WTC11 (cell line): Measurements from ENCODE around the gene HHAT. TPM values are rescaled to one million over a fixed set of nuclear protein-coding genes. Genes with fewer than 3 reads are reported as not detected.

Experiments
- ATAC-seq: fragments of 200-7000 bp; cut with Tn5 transposase; 2 replicates; pipeline ENCODE4 v1.10.0; 2021; ENCODE audit warnings: mild to moderate bottlenecking, moderate library complexity
- CTCF ChIA-PET: fragments of 300-600 bp; sonication (Branson Sonifier 250); formaldehyde crosslinking; loops from one replicate; lab custom pipeline; 2021; ENCODE audit warnings: antibody characterized with exemption; lab: Charles Lee
- POLR2A ChIA-PET: fragments of 350-600 bp; sonication (Branson Sonifier 250); formaldehyde crosslinking; loops from one replicate; lab custom pipeline; 2021; ENCODE audit warnings: antibody characterized with exemption; lab: Charles Lee
- DNase-seq: peaks from one replicate; pipeline ENCODE4 v3.0.0; 2021; ENCODE audit warnings: low spot score
- H3K27ac Mint-ChIP-seq: 2 replicates; pipeline ENCODE4 v1.8.0; 2021; ENCODE audit warnings: mixed read lengths
- H3K27me3 Mint-ChIP-seq: 2 replicates; pipeline ENCODE4 v1.8.0; 2021; ENCODE audit warnings: low read depth, mild to moderate bottlenecking, moderate library complexity, mixed read lengths
- H3K36me3 Mint-ChIP-seq: 2 replicates; pipeline ENCODE4 v1.8.0; 2021; ENCODE audit warnings: mixed read lengths
- H3K4me1 Mint-ChIP-seq: 2 replicates; pipeline ENCODE4 v1.8.0; 2022; ENCODE audit warnings: mixed read lengths
- H3K4me3 Mint-ChIP-seq: 2 replicates; pipeline ENCODE4 v1.8.0; 2021; ENCODE audit warnings: mild to moderate bottlenecking, moderate library complexity, mixed read lengths
- H3K9me3 Mint-ChIP-seq: 2 replicates; pipeline ENCODE4 v1.8.0; 2021; ENCODE audit warnings: mixed read lengths
- ATF2 ChIP-seq: sonication (generic); formaldehyde crosslinking; IDR thresholded peaks from 2 replicates; pipeline ENCODE4 v1.8.1; 2022; ENCODE audit warnings: low read depth, missing genetic modification reagents, borderline replicate concordance
- ATF6 ChIP-seq: sonication (generic); formaldehyde crosslinking; IDR thresholded peaks from 2 replicates; pipeline ENCODE4 v1.8.1; 2023; ENCODE audit warnings: mild to moderate bottlenecking, missing genetic modification reagents
- CBFB ChIP-seq: sonication (generic); formaldehyde crosslinking; IDR thresholded peaks from 2 replicates; pipeline ENCODE4 v1.8.1; 2022; ENCODE audit warnings: mild to moderate bottlenecking, low read depth, missing genetic modification reagents
- CDX4 ChIP-seq: fragments of 250-450 bp; sonication (Bioruptor Pico); IDR thresholded peaks from 2 replicates; pipeline ENCODE4 v1.9.0; 2021; ENCODE audit warnings: moderate library complexity, mild to moderate bottlenecking, inconsistent platforms, borderline replicate concordance
- CTCF ChIP-seq: fragments of 200-600 bp; IDR thresholded peaks from 2 replicates; pipeline ENCODE4 v1.8.0; 2022; ENCODE audit warnings: antibody characterized with exemption
- E2F1 ChIP-seq: sonication (generic); formaldehyde crosslinking; IDR thresholded peaks from 2 replicates; pipeline ENCODE4 v1.8.0; 2022; ENCODE audit warnings: mild to moderate bottlenecking, missing genetic modification reagents
- EMX1 ChIP-seq: fragments of 250-450 bp; sonication (Bioruptor Pico); IDR thresholded peaks from 2 replicates; pipeline ENCODE4 v1.8.0; 2021; ENCODE audit warnings: mild to moderate bottlenecking
- FOXP1 ChIP-seq: sonication (generic); formaldehyde crosslinking; IDR thresholded peaks from 2 replicates; pipeline ENCODE4 v1.8.0; 2022; ENCODE audit warnings: missing genetic modification reagents, mild to moderate bottlenecking, moderate library complexity, borderline replicate concordance
- FOXP4 ChIP-seq: sonication (generic); formaldehyde crosslinking; IDR thresholded peaks from 2 replicates; pipeline ENCODE4 v1.8.0; 2022; ENCODE audit warnings: mild to moderate bottlenecking, missing genetic modification reagents
- GTF2I ChIP-seq: fragments of 250-450 bp; sonication (Bioruptor Pico); conservative IDR thresholded peaks from 2 replicates; pipeline ENCODE4 v1.4.0; 2021; ENCODE audit warnings: mild to moderate bottlenecking
- HMGA2 ChIP-seq: fragments of 250-450 bp; sonication (Bioruptor Pico); IDR thresholded peaks from 2 replicates; pipeline ENCODE4 v1.4.0; 2021; ENCODE audit warnings: mild to moderate bottlenecking, moderate library complexity
- JAZF1 ChIP-seq: fragments of 250-450 bp; sonication (Bioruptor Pico); IDR thresholded peaks from 2 replicates; pipeline ENCODE4 v1.9.0; 2021; ENCODE audit warnings: moderate library complexity, mild to moderate bottlenecking, inconsistent platforms
- NR2C2 ChIP-seq: sonication (generic); formaldehyde crosslinking; IDR thresholded peaks from 2 replicates; pipeline ENCODE4 v1.8.0; 2022; ENCODE audit warnings: mild to moderate bottlenecking, missing genetic modification reagents
- OVOL2 ChIP-seq: fragments of 250-450 bp; sonication (Bioruptor Pico); IDR thresholded peaks from 2 replicates; pipeline ENCODE4 v1.9.0; 2021; ENCODE audit warnings: mild to moderate bottlenecking, borderline replicate concordance
- PREB ChIP-seq: sonication (generic); formaldehyde crosslinking; IDR thresholded peaks from 2 replicates; pipeline ENCODE4 v1.8.1; 2022; ENCODE audit warnings: mild to moderate bottlenecking, missing genetic modification reagents, moderate library complexity, borderline replicate concordance
- RELA ChIP-seq: sonication (generic); formaldehyde crosslinking; IDR thresholded peaks from 2 replicates; pipeline ENCODE4 v1.8.1; 2022; ENCODE audit warnings: missing genetic modification reagents, mild to moderate bottlenecking, borderline replicate concordance
- SMAD4 ChIP-seq: sonication (generic); formaldehyde crosslinking; IDR thresholded peaks from 2 replicates; pipeline ENCODE4 v1.8.0; 2022; ENCODE audit warnings: mild to moderate bottlenecking, missing genetic modification reagents
- TP53 ChIP-seq: sonication (generic); formaldehyde crosslinking; IDR thresholded peaks from 2 replicates; pipeline ENCODE4 v1.8.1; 2023; ENCODE audit warnings: mild to moderate bottlenecking, missing genetic modification reagents
- ZNF121 ChIP-seq: sonication (generic); formaldehyde crosslinking; IDR thresholded peaks from 2 replicates; pipeline ENCODE4 v1.8.0; 2023; ENCODE audit warnings: missing genetic modification reagents
- ZNF232 ChIP-seq: sonication (generic); formaldehyde crosslinking; IDR thresholded peaks from 2 replicates; pipeline ENCODE4 v1.8.0; 2022; ENCODE audit warnings: mild to moderate bottlenecking, missing genetic modification reagents
- ZNF317 ChIP-seq: sonication (generic); formaldehyde crosslinking; IDR thresholded peaks from 2 replicates; pipeline ENCODE4 v1.8.1; 2023; ENCODE audit warnings: low read depth, mild to moderate bottlenecking, moderate library complexity, missing genetic modification reagents, borderline replicate concordance
- ZNF396 ChIP-seq: fragments of 250-450 bp; sonication (Bioruptor Pico); IDR thresholded peaks from 2 replicates; pipeline ENCODE4 v1.8.0; 2021; ENCODE audit warnings: mild to moderate bottlenecking, moderate library complexity, borderline replicate concordance
- ZNF423 ChIP-seq: fragments of 250-450 bp; sonication (Bioruptor Pico); IDR thresholded peaks from 2 replicates; pipeline ENCODE4 v2.1.2; 2022; ENCODE audit warnings: mild to moderate bottlenecking, moderate library complexity
- total RNA-seq: library from RNA; stranded (reverse); gene quantifications from 3 replicates; pipeline ENCODE4 v1.2.3, GENCODE V29; 2021

HHAT gene
- total RNA-seq, 1 experiment from 2014 or later, result 0.39 TPM

- TF ChIP-seq CDX4 (CRISPR knock-in tag) (no peak), E2F1 (CRISPR knock-in tag) (no peak)
These were observed 300.6 kb downstream of the HHAT start (continued) for GRCh38 chr1:210629276-210629675.

GRCh38 chr1:210631399-210631798 lies 302.7 kb downstream of the HHAT start:
- no peaks in the 10 kb centered on the region for H3K4me1 Mint-ChIP-seq
- ATAC-seq, result no peak
- POLR2A ChIA-PET, result no interaction called here
- DNase-seq, result no peak
- CTCF ChIA-PET, result no interaction called here
- no peak overlapping the region for H3K27ac Mint-ChIP-seq
- no peak for TF ChIP-seq SMAD4
- TF ChIP-seq CBFB (CRISPR knock-in tag), result no peak
- no peak for TF ChIP-seq TP53 (CRISPR knock-in tag)
- TF ChIP-seq ZNF232, result no peak
- TF ChIP-seq ATF2 (CRISPR knock-in tag), result no peak
- TF ChIP-seq RELA (CRISPR knock-in tag), result no peak
- TF ChIP-seq GTF2I (CRISPR knock-in tag), result no peak
- no peak for TF ChIP-seq NR2C2 (CRISPR knock-in tag)
- no peak for TF ChIP-seq EMX1 (CRISPR knock-in tag)
- no peak for TF ChIP-seq PREB (CRISPR knock-in tag)
- no peak for TF ChIP-seq ZNF317 (CRISPR knock-in tag)
- TF ChIP-seq JAZF1 (CRISPR knock-in tag), result no peak
- TF ChIP-seq FOXP1, result no peak
- no peaks in the 10 kb centered on the region for H3K27me3 Mint-ChIP-seq
- H3K9me3 Mint-ChIP-seq, result no peaks in the 10 kb centered on the region
- no peaks in the 10 kb centered on the region for H3K36me3 Mint-ChIP-seq
- no peak overlapping the region for H3K4me3 Mint-ChIP-seq

- POLR2A ChIA-PET, result no interaction called here
- no peak for ATAC-seq
- TF ChIP-seq E2F1 (CRISPR knock-in tag) (no peak), OVOL2 (CRISPR knock-in tag) (no peak), ZNF423 (CRISPR knock-in tag) (no peak), NR2C2 (CRISPR knock-in tag) (no peak), CTCF (no peak), FOXP4 (CRISPR knock-in tag) (no peak), ZNF396 (CRISPR knock-in tag) (no peak), ATF6 (CRISPR knock-in tag) (no peak), RELA (CRISPR knock-in tag) (no peak), ZNF121 (CRISPR knock-in tag) (no peak), ZNF232 (no peak), HMGA2 (CRISPR knock-in tag) (no peak)
These were observed 304.4 kb downstream of the HHAT start for GRCh38 chr1:210633140-210633539.

More at GRCh38 chr1:210633140-210633539, 304.4 kb downstream of the HHAT start:
- Mint-ChIP-seq H3K27ac (no peak overlapping the region), H3K36me3 (no peaks in the 10 kb centered on the region), H3K27me3 (no peaks in the 10 kb centered on the region), H3K4me3 (no peak overlapping the region), H3K4me1 (no peaks in the 10 kb centered on the region), H3K9me3 (no peaks in the 10 kb centered on the region)
- no peak for DNase-seq
- CTCF ChIA-PET, result no interaction called here
